C4-2B (cell line): ENCODE measurements around the gene SSBP3.

Experiments used
- ZFX ChIP-seq: fragments of 450-650 bp; IDR thresholded peaks from 2 replicates; pipeline ENCODE4 v1.6.1; 2017
- TF ChIP-seq, protein P1 (sequence below): fragments of 450-650 bp; conservative IDR thresholded peaks from 2 replicates; pipeline ENCODE4 v1.5.1; 2017; ENCODE audit warnings: mild to moderate bottlenecking

GRCh38 chr1:54325703-54326461, 80.3 kb downstream of the SSBP3 start:
- TF ChIP-seq, protein P1, sequence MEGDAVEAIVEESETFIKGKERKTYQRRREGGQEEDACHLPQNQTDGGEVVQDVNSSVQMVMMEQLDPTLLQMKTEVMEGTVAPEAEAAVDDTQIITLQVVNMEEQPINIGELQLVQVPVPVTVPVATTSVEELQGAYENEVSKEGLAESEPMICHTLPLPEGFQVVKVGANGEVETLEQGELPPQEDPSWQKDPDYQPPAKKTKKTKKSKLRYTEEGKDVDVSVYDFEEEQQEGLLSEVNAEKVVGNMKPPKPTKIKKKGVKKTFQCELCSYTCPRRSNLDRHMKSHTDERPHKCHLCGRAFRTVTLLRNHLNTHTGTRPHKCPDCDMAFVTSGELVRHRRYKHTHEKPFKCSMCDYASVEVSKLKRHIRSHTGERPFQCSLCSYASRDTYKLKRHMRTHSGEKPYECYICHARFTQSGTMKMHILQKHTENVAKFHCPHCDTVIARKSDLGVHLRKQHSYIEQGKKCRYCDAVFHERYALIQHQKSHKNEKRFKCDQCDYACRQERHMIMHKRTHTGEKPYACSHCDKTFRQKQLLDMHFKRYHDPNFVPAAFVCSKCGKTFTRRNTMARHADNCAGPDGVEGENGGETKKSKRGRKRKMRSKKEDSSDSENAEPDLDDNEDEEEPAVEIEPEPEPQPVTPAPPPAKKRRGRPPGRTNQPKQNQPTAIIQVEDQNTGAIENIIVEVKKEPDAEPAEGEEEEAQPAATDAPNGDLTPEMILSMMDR, result no peak
- no peak for TF ChIP-seq ZFX
